Caco-2 (cell line): ENCODE data around the gene ASXL1. TPM values are rescaled to one million over a fixed set of nuclear protein-coding genes. Genes with fewer than 3 reads are reported as not detected.
"Not testable (repeated sequence)": the region's sequence is repeated elsewhere in the genome, so short reads cannot be mapped to it uniquely, and the experiment has no call there.

Experiments
- BruUV-seq: library from RNA; stranded (reverse); fragments of 400-500 nt; replicated peaks from 2 replicates; lab custom pipeline; 2021; lab: Mats Ljungman, UMichigan
- CTCF ChIA-PET: fragments of 300-600 bp; sonication (Branson Sonifier 250); formaldehyde crosslinking; loops from one replicate; lab custom pipeline; 2022; ENCODE audit warnings: antibody characterized with exemption; lab: Charles Lee
- POLR2A ChIA-PET: fragments of 300-600 bp; sonication (Branson Sonifier 250); formaldehyde crosslinking; loops from one replicate; lab custom pipeline; 2022; ENCODE audit warnings: antibody characterized with exemption; lab: Charles Lee
- DNase-seq, 2 experiments: peaks; one replicate each; pipeline versions ENCODE4 v3.0.0 to v3.0.0-alpha.2; 2020 to 2022
- H3K27me3 ChIP-seq: replicated peaks from 2 replicates; pipeline ENCODE4 v1.6.0; 2011; ENCODE audit warnings: low read length; ENCODE audit not compliant: control insufficient read depth, insufficient read depth
- H3K36me3 ChIP-seq: 2 replicates; pipeline ENCODE4 v1.5.1; 2011; ENCODE audit warnings: low read length; ENCODE audit not compliant: control insufficient read depth, insufficient read depth
- H3K4me1 ChIP-seq: fragments of 250-450 bp; sonication (Bioruptor Pico); 2 replicates; pipeline ENCODE4 v1.5.1; 2020; ENCODE audit warnings: mild to moderate bottlenecking
- H3K4me3 ChIP-seq: 2 replicates; pipeline ENCODE4 v1.5.1; 2011; ENCODE audit warnings: low read depth, mild to moderate bottlenecking, control low read depth, low read length
- H3K9me3 ChIP-seq: fragments of 250-450 bp; sonication (Bioruptor Pico); 2 replicates; pipeline ENCODE4 v1.5.1; 2020; ENCODE audit warnings: mild to moderate bottlenecking, moderate library complexity
- H3K27ac Mint-ChIP-seq: one replicate; pipeline ENCODE4 v1.8.0; 2022; ENCODE audit warnings: mixed read lengths; ENCODE audit not compliant: unreplicated experiment
- H3K27me3 Mint-ChIP-seq: one replicate; pipeline ENCODE4 v1.8.0; 2022; ENCODE audit warnings: mixed read lengths; ENCODE audit not compliant: insufficient read depth, unreplicated experiment
- H3K36me3 Mint-ChIP-seq: one replicate; pipeline ENCODE4 v1.8.0; 2022; ENCODE audit warnings: mild to moderate bottlenecking, mixed read lengths; ENCODE audit not compliant: insufficient read depth, unreplicated experiment
- H3K4me1 Mint-ChIP-seq: one replicate; pipeline ENCODE4 v1.8.0; 2022; ENCODE audit warnings: low read depth, mixed read lengths; ENCODE audit not compliant: unreplicated experiment
- H3K4me3 Mint-ChIP-seq: one replicate; pipeline ENCODE4 v1.8.0; 2022; ENCODE audit warnings: mild to moderate bottlenecking, moderate library complexity, mixed read lengths; ENCODE audit not compliant: unreplicated experiment
- H3K9me3 Mint-ChIP-seq: one replicate; pipeline ENCODE4 v1.8.0; 2022; ENCODE audit warnings: mixed read lengths; ENCODE audit not compliant: unreplicated experiment
- intact Hi-C: fragments of 100-400 bp; cut with micrococcal nuclease; formaldehyde crosslinking; loops from one replicate; pipeline ENCODE4 v1.10.0; 2022; ENCODE audit not compliant: unreplicated experiment
- total RNA-seq: library from RNA; stranded (reverse); gene quantifications from 2 replicates; pipeline ENCODE4 v1.2.3, GENCODE V29; 2022
- TF ChIP-seq, protein P1 (sequence below), 2 experiments: fragments of 200-600 bp in 1 of 2; IDR thresholded peaks; 1 replicate in 1 of 2; 2 replicates in 1 of 2; pipeline versions ENCODE4 v1.5.1 to v1.8.0; 2011 to 2022; ENCODE audit warnings: antibody characterized with exemption in 1 of 2, control low read depth in 1 of 2, inconsistent platforms in 1 of 2, low read depth in 1 of 2, low read length in 1 of 2, mild to moderate bottlenecking in 1 of 2, moderate library complexity in 1 of 2; ENCODE audit not compliant: insufficient read depth in 1 of 2, severe bottlenecking in 1 of 2, unreplicated experiment in 1 of 2

Gene ASXL1
- total RNA-seq, 1 experiment from 2014 or later, result 226 TPM

- Mint-ChIP-seq H3K27me3 (no peaks in the 10 kb centered on the region), H3K9me3 (no peaks in the 10 kb centered on the region), H3K36me3 (peaks cover 19% of the 10 kb centered on the region), H3K4me3 (no peak overlapping the region), H3K4me1 (peaks cover 7% of the 10 kb centered on the region), H3K27ac (no peak overlapping the region)
- ChIA-PET POLR2A (no interaction called here), CTCF (no interaction called here)
- Histone ChIP-seq H3K4me3 (no peak overlapping the region), H3K27me3 (no peaks in the 10 kb centered on the region), H3K36me3 (peaks cover 5% of the 10 kb centered on the region), H3K4me1 (no peaks in the 10 kb centered on the region), H3K9me3 (no peaks in the 10 kb centered on the region)
- no TSS peak for BruUV-seq
- TF ChIP-seq, protein P1, sequence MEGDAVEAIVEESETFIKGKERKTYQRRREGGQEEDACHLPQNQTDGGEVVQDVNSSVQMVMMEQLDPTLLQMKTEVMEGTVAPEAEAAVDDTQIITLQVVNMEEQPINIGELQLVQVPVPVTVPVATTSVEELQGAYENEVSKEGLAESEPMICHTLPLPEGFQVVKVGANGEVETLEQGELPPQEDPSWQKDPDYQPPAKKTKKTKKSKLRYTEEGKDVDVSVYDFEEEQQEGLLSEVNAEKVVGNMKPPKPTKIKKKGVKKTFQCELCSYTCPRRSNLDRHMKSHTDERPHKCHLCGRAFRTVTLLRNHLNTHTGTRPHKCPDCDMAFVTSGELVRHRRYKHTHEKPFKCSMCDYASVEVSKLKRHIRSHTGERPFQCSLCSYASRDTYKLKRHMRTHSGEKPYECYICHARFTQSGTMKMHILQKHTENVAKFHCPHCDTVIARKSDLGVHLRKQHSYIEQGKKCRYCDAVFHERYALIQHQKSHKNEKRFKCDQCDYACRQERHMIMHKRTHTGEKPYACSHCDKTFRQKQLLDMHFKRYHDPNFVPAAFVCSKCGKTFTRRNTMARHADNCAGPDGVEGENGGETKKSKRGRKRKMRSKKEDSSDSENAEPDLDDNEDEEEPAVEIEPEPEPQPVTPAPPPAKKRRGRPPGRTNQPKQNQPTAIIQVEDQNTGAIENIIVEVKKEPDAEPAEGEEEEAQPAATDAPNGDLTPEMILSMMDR (IDR thresholded peaks at IDR 0.05; ENCODE audit: insufficient read depth in 1 of 2, low read depth in 1 of 2, low read length in 1 of 2, severe bottlenecking in 1 of 2, unreplicated experiment in 1 of 2), result no peak
- intact Hi-C loops, result no loop called here
- no peak for DNase-seq
Measured at GRCh38 chr20:32406701-32407100, 48.6 kb downstream of the ASXL1 start.

- H3K4me3 ChIP-seq, CTCF ChIA-PET, H3K4me1 ChIP-seq, intact Hi-C loops, H3K27me3 Mint-ChIP-seq, DNase-seq, H3K27me3 ChIP-seq, POLR2A ChIA-PET, H3K9me3 ChIP-seq, H3K36me3 ChIP-seq, H3K27ac Mint-ChIP-seq, H3K4me3 Mint-ChIP-seq, H3K4me1 Mint-ChIP-seq, BruUV-seq, H3K9me3 Mint-ChIP-seq: not testable (repeated sequence)
- peaks cover 19% of the 10 kb centered on the region for H3K36me3 Mint-ChIP-seq
Measured at GRCh38 chr20:32407131-32407750, 49.1 kb downstream of the ASXL1 start.

- H3K36me3 Mint-ChIP-seq, result peaks cover 20% of the 10 kb centered on the region
Measured at GRCh38 chr20:32411955-32412706, 54.0 kb downstream of the ASXL1 start.

More at GRCh38 chr20:32411955-32412706, 54.0 kb downstream of the ASXL1 start:
- no peak for DNase-seq
- Mint-ChIP-seq H3K27me3 (no peaks in the 10 kb centered on the region), H3K9me3 (no peaks in the 10 kb centered on the region), H3K4me3 (no peak overlapping the region), H3K27ac (no peak overlapping the region), H3K4me1 (peaks cover 7% of the 10 kb centered on the region)
- Histone ChIP-seq H3K27me3 (no peaks in the 10 kb centered on the region), H3K9me3 (no peaks in the 10 kb centered on the region), H3K4me3 (no peak overlapping the region), H3K36me3 (peaks cover 5% of the 10 kb centered on the region), H3K4me1 (no peaks in the 10 kb centered on the region)
- CTCF ChIA-PET, result interaction anchor here (0.7 kb wide), 1 partner anchor 350 kb away, joined by 5 read pairs; the partner anchor contains the start of gene DNMT3B
- POLR2A ChIA-PET, result interaction anchor here (0.7 kb wide), 1 partner anchor 179 kb away, joined by 9 read pairs; no protein-coding TSS in a partner anchor
- intact Hi-C loops, result no loop called here
- BruUV-seq, result no TSS peak
- TF ChIP-seq, protein P1 (IDR thresholded peaks at IDR 0.05; ENCODE audit: insufficient read depth in 1 of 2, low read depth in 1 of 2, low read length in 1 of 2, severe bottlenecking in 1 of 2, unreplicated experiment in 1 of 2), result no peak
